HG02610 (cell line): ENCODE data around the gene RNGTT.
A peak's percentile ranks its signal among the peaks of the same experiment; 100 is the strongest.

ENCODE experiments used
- ATAC-seq: cut with Tn5 transposase; IDR thresholded peaks from one replicate; pipeline ENCODE4 v1.9.1; 2021; ENCODE audit warnings: mild to moderate bottlenecking, moderate library complexity; ENCODE audit not compliant: unreplicated experiment

Gene RNGTT

DNA sequence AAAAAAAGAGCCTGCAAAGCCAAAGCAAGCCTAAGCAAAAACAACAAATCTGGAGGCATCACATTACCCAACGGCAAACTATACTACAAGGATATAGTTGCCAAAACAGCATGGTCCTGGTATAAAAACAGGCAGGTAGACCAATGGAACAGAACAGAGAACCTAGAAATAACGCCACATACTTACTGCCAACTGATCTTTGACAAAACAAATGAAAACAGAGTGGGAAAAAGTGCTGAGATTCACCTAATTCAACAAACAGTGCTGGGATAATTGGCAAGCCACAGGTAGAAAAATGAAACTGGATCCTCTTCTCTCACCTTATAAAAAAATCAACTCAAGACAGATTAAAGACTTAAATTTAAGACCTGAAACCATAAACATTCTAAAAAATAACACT, 291.8 kb downstream of the RNGTT start:
- ATAC-seq = no peak

DNA sequence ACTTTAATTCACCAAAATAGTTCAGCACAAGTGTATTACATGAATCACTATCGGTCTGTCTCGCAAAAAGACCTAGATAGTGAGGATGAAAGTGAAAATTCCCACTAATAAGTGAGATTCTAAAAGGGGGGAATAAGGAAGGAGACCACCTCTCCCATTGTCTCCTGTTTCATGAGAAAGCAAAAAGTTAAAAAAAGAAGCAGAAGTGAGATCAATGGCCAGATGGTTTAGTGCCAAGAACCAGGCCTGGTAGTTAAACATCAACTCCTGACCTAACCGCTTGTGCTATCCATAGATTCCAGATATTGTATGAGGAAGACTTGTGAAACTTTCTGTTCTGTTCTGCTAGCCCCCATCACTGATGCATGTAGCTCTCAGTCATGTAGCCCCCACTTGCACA, 293.0 kb downstream of the RNGTT start:
- ATAC-seq = no peak

DNA sequence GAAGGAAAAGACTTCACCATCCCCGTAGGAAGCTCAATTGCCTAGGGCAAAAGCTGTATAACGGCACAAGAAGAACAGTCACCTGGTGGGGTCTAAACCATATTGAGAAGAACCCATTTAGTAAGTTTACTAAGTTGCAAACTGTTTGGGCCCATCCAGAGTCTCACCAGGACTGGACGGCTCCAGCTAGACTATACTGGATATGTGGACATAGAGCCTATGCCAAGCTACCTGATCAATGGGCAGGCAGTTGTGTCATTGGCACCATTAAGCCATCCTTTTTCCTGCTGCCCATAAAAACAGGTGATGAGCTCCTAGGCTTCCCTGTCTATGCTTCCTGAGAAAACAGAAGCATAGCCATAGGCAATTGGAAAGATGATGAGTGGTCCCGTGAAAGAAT, 293.9 kb downstream of the RNGTT start:
- ATAC-seq = no peak

DNA sequence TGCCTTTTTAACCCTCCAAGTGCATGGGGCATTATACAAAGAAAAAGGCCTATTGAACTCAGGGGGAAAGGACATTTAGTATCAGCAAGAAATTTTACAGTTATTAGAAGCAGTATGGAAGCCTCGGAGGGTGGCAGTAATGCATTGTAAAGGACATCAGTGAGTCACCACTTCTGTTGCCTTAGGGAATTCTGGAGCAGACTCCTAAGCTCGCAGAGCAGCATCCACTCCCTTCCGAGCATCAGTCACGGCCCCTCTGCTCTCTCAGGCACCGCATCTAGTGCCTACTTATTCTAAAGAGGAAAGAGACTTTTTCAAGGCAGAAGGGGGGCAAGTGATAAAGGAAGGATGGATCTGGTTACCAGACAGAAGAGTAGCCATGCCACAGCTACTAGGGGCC, 296.5 kb downstream of the RNGTT start:
- no peak for ATAC-seq

DNA sequence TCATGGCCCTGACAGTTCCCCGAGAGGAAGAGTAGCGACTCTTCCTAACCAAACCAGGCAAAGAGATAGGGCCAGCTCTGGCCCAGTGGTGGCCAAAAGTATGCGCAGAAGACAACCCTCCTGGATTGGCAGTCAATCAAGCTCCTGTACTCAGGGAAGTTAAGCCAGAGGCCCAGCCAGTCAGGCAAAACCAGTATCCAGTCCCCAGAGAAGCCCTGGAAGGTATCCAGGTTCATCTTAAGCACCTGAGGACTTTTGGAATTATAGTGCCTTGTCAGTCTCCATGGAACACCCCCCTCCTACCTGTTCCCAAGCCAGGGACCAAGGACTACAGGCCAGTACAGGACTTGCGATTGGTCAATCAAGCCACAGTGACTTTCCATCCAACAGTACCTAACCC, 298.3 kb downstream of the RNGTT start:
- no peak for ATAC-seq

DNA sequence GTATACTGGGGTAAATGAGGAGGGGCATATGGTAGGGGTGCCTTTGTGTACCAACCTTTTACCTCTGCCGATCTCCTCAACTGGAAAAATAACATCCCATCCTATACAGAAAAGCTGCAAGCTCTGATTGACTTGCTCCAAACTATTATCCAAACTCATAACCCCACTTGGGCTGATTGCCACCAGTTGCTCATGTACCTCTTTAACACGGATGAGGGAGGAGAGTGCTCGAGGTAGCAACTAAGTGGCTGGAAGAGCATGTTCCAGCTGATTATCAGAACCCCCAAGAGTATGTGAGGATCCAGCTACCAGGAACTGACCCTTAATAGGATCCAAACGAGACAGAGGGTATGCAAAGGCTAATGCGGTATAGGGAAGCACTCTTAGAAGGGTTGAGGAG, 299.6 kb downstream of the RNGTT start:
- ATAC-seq = no peak

DNA sequence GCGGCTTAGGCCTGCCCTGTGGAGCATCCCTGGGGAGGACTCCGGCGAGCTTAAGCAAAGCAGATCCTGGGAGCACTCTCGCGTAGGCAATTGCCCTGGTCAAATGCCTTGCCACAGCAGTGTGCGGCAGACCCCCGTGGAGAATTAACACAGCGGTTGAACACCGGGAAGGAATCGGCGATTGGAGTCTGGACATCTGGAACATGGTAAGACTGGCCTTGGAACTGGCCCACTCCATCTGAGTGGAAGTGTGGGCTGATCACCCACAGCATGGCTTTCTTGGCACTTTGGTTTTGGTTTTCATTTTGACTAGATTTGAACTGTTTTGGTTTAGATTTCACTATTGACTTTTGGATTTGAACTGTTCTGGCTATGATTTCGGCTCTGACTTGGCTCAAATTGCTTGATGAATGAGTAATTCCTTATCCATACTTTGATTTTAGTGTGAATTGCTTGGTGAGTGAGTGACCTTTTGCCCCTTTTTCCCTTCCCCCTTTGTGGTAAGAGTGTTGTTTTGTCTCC, 300.7 kb downstream of the RNGTT start:
- ATAC-seq = peak; percentile 76

DNA sequence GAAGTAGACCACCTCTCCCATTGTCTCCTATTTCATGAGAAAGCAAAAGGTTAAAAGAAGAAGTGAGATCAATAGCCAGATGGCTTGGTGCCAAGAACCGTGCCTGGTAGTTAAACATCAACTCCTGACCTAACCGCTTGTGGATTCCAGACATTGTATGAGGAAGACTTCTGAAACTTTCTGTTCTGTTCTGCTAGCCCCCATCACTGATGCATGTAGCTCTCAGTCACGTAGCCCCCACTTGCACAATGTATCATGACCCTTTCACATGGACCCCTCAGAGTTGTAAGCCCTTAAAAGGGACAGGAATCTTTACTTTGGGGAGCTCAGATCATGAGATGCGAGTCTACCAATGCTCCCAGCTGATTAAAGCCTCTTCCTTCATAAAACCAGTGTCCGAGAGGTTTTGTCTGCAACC, 301.2 kb downstream of the RNGTT start:
- no peak for ATAC-seq

DNA sequence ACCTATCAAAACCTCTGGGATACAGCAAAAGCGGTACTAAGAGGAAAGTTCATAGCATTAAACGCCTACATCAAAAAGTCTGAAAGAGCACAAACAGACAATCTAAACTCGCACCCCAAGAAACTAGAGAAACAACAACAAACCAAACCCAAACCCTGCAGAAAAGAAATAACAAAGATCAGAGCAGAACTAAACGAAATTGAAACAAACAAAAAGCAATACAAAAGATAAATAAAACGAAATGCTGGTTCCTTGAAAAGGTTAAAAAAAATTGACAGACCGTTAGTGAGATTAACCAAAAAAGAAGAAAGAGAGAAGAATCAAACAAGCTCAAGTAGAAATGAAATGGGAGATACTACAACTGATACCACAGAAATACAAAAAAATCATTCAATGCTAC, 302.3 kb downstream of the RNGTT start:
- no peak for ATAC-seq

DNA sequence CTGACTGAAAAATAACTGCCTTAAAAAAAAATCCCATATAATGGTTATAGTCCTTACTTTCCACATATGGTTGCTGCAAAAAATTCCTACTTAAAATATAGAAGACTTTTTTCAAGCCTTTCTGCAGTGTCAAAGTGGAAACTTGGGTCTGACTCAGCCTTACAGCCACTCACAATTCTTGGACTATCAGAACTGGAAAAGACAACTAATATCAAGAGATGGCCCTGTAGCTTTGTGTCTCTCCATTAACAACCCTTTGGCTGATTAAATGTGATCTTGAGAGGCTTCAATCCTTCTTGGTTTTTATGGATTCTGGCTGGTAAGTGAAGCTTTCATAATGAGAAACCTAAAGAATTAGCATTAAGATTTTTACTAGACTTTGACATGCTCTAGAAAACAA, 307.8 kb downstream of the RNGTT start:
- ATAC-seq = peak; percentile 80

DNA sequence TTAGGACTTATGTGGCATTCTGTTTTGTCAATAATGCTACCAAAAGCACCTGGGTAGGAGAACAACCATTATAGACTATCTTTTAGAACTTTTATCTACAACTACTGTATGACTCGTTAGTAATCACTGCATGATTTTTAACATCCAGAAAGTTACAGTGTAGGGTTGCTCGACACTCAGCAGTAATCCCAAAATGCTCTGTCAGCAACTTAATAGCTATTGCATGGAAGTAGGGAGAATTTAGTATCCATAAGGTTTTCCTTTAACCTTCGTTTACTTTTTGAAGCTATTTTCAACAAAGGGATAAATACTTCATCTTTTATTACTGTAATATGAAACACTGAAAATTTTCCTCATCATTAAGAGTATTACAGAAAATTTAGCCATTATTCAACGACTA, 309.5 kb downstream of the RNGTT start:
- ATAC-seq = no peak

DNA sequence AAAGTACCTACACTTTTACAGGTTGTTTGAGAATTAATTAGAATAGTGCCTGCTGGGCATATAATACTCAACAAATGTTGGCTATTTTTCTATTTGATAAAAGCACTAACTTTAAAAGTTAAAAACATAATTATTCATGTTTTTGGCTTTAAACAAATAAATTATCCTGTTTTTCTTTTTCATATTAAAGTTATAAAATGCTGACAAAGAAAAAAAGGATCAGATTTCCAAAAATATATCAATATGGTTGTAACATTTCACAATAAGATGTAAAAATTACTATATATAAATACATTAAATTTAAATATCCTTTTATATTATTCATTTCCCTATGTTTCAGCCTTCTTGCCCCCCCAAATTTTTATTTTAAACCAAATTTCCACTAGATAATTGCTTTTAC, 312.0 kb downstream of the RNGTT start:
- no peak for ATAC-seq

DNA sequence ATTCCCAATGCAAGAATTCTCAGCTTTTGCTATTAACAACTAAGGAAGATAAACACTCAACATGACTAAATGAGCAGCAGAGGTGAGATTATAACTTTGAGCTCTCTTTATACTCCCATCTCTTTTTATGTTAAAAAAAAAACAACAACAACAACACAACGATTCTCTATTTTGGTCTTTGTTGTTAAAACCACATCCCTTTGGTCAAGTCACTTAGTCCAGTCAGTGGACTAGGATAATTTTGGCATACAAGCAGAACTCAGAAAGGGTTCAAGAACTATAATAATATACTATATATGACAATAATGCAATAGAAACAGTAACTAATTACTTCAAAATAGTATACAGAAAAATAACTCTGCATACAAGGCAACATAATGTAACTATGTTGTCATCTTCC, 312.4 kb downstream of the RNGTT start:
- ATAC-seq = no peak

DNA sequence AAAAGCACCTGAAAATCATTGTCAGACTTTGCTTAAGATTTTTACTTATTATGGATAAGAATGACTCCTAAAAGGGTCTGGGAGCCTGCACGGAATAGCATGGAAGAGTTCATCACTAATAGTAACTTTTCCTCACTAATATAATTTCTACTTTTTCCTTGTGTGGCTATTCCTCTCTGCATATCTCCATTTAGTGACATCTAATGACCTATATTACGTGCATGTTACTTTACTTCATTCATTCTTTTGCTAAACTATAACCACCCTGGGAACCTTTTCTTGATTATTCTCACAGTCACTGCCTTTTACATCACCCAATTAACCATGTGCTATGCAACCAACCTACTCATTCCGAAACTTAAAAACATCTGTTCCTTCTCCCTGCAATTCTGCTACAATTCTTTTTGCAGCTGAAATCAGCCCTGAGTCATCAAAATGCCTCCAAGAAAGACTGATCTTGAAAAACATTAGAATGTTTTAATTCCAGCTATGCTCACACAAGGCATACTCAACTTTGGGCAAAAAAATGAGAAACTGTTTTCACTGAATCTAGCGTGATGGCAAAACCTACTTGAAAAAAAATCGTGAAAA, 313.3 kb downstream of the RNGTT start:
- peak; percentile 94 for ATAC-seq

DNA sequence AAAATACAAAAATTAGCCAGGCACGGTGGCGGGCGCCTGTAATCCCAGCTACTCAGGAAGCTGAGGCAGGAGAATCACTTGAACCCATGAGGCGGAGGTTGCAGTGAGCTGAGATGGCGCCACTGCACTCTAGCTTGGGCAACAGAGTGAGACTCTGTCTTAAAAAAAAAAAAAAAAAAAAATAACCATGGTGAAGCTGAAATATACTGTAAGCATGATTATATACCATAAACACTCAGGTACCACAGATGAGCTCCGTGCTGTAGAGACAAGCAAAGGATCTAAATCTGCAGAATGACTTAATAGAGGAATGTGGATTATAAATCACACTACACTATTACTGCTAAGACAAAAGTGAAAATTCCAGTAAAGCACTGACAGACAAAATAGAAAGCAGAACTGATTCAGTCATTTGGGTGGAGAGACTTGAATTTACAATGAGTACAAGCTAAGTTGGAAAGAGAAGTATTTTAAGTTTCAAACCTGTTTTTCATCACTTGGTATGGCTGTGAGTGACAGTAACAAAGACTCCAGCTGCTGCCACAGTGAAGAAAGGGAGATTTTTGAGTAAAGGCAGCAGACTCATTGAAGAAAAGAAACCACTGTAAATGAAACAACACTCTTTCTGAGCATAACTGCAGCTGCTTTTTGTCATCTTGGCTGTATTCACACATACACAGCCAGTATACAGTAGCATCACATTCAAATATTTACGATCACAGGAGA, 322.1 kb downstream of the RNGTT start:
- ATAC-seq = peak; percentile 94

DNA sequence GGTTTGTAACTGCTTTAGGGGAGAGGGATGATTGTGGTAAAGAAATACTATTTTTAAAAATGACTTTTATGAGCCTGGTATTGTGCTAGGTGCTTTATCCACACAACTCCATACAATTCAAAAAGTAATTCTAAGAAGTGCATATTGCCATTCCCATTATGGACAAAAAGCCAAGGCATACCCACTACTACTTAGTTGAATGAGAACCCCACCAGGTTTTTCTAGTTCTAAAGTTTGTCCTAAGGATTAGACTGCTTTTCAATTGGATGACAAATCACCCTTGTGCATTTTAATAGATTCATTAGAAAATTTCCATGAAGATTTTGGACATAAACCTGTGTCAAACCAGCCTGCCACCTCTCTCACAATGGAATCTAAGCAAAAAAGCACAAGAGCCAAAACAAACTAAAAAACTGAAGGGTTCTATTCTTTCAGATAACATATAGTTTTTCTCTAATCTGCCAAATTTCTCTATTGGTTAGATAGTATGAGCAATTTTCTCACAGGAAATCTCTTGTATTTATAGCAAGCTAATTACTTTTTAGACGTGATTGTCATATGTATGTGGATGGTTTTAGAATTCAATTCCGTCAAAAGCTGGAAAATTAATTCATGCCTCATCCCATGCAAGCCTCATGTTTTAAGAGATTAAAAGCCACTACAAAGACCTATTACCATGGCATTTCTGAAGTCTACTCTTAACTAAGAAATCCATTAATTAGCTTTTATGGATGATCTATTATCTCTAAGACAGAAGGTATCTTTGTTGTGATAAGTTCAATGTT, 325.5 kb downstream of the RNGTT start:
- ATAC-seq = no peak

DNA sequence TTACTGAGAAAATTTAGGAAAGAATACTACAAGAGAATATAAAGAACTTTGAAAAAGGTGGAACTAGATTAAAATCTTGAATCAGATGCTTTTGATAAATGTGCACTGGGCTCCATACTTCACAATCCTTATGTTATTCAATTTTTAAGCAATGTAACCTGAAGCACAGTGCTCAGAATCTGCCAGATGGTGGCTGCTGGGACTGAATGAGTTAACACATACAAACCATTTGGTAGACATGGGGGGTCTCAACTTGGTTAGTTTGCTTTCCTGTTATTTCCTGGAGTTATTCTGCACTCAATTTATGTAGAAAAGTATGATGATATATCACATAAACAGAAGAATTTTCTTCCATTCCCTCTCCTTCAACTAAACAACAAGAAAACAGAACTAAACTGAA, 326.5 kb downstream of the RNGTT start:
- ATAC-seq = no peak

DNA sequence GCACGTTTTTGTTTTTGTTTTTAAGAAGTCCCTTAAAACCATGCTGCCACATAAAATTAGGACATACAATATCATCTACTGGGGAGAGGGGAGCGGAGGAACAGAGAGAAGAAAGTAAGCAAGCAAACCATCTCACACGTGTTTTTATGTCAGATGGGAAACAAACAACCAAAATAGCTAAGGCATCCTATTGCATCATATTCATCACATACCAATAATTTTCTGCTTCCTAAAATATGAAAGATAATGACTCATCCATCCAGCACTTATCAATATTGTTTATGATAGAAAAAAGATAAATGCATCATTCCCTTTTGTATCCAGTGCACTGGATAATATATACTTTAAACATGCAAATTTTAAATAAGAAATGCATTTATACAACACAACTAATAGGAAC, 329.6 kb downstream of the RNGTT start:
- no peak for ATAC-seq

DNA sequence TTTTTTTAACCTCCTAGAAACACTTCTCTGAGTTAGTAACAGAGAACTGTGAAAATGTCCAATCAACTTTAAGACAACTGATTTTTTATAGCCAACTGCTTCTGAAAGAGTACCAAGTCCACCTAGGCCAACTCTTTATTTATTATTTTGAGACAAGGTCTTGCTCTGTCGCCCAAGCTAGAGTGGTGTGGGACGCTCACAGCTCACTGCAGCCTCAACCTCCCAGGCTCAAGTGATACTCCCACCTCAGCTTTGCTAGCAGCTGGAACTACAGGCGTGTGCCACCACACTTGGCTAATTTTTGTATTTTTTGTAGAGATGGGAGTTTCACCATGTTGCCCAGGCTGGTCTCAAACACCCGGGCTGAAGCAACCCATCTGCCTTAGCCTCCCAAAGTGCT, 331.6 kb downstream of the RNGTT start:
- ATAC-seq = peak; percentile 47

DNA sequence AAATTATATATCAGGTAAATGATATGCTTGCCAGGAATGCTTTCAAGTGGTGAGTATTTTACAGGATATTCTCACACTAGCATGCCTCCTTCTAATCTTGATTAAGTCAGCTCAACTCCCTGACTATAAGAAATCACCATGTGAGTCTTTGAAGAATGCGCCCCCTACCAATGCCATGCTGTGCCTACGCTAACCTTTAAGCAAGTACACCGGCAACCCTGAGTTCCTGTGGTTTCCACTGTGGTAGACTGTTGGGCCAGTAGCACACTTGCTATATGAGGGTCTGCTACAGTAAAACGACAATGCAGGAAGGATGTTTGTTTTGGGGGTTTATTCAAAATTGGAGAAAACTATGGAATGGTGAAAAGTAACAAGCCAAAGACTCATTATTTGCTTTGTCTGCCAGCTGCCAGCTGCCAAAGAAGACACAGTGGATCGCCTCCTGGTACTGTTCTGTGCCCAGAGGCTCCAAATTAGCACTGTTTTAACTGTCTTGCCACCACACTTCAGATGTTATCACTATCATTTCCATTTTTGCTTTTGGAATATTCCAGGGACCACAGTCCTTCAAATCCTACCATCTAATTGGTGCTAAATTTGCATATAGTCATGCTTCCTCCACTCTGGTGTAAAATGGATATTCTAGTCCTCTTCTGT, 333.5 kb downstream of the RNGTT start:
- peak; percentile 50 for ATAC-seq

DNA sequence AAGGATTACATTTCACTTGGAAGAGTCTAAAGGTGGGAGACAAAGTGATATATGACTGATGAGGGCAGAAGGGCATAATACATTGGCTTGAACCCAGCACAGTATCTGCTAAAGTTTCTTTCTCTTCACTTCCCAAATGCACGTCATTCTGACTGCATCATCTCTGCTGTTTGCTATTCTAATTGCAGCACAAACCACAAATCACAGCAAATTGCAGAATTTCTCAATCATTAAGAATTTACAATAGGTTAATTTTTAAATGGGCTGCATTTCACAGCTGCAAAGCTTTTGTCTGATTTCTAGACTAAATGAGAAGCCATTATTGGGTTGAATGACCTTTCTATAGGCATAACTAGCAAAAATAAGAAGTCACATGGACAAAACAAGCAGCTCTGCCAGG, 337.0 kb downstream of the RNGTT start:
- ATAC-seq = no peak
